Measurements from ENCODE around the gene PLPP2.

The PLPP2 gene

DNA sequence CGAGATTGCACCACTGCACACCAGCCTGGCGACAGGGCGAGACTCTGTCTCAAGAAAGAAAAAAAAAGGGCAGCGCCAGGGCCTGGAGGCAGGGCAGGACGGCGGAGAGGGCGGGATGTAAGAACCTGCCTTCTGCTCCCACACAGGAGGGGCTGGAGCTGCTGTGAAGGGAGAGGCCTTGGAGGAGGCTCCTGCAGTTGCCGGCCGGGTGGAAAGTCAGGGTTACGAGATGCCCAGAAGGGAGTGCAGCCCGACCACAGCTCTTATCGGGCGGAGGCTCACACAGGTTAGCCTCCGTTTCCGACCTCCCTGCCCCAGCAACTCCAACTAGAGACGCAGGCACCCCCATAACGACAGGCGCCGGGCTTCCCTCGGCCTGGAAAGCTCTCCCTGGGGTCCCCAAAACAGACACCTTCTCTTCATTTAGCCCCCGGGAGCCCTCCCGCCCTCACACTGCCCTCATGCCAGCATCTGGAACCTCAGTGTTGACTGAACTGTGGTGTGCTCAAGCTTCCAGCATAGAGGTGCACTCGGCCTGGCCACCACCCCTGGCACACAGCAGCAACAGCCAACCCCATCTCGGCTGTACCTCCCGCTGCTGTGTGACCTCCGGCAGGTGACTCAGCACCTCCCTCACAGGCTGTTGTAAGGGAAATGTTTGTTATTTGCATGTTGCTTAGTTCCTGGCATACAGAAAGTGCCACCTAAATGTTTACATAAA lies 1.4 kb downstream of the PLPP2 start:
- H3K4me2 ChIP-seq (ENCODE audit: low read length), result peak overlapping the region; percentile 80
- no peak overlapping the region for H3K9ac ChIP-seq (ENCODE audit: low read depth, low read length)
- peaks cover 42% of the 10 kb centered on the region for H3K27me3 ChIP-seq (ENCODE audit: control insufficient read depth, insufficient read depth, low read length)
- peaks cover 15% of the 10 kb centered on the region for H3K4me1 ChIP-seq (ENCODE audit: control insufficient read depth, insufficient read depth, low read length)
- H3K4me3 ChIP-seq (ENCODE audit: low read length), result no peak overlapping the region
- no peaks in the 10 kb centered on the region for H3K9me3 ChIP-seq (replicated peaks; ENCODE audit: low read length)
- no peaks in the 10 kb centered on the region for H3K36me3 ChIP-seq (ENCODE audit: insufficient read depth, low read length)

GRCh38 chr19:288911-289310 lies 2.3 kb downstream of the PLPP2 start:
- peaks cover 33% of the 10 kb centered on the region for H3K27me3 ChIP-seq (ENCODE audit: control insufficient read depth, insufficient read depth, low read length)
- no peak overlapping the region for H3K9ac ChIP-seq (ENCODE audit: low read depth, low read length)
- peaks cover 9% of the 10 kb centered on the region for H3K4me1 ChIP-seq (ENCODE audit: control insufficient read depth, insufficient read depth, low read length)
- no peak overlapping the region for H3K4me2 ChIP-seq (ENCODE audit: low read length)
- no peaks in the 10 kb centered on the region for H3K9me3 ChIP-seq (replicated peaks; ENCODE audit: low read length)
- no peak overlapping the region for H3K4me3 ChIP-seq (ENCODE audit: low read length)
- H3K36me3 ChIP-seq (ENCODE audit: insufficient read depth, low read length), result no peaks in the 10 kb centered on the region

DNA sequence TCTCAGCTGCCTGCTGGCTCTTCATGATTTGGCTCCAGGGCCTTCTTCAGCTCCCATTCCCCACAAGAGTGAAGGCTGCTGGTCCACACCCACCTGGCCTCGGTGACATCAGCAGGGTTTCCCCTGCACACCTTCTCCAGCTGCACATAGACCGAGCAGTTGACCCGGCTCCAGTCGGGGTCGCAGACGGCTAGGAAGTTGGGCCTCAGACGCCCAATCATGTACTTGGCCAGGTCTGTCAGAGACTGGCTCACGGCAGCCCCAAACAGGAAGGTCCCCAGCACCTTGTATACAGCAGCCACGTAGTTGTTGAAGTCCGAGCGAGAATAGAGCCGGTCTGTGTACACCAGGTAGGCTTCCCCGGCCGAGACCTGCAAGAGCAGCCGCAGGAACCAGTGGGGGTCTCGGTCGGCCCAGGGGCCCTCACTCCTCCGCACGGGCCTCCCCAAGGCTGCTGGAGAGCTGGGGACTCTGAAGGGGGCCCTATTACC lies 3.8 kb downstream of the PLPP2 start:
- H3K27me3 ChIP-seq (ENCODE audit: control insufficient read depth, insufficient read depth, low read length), result peaks cover 24% of the 10 kb centered on the region
- no peak overlapping the region for H3K4me2 ChIP-seq (ENCODE audit: low read length)
- no peak overlapping the region for H3K9ac ChIP-seq (ENCODE audit: low read depth, low read length)
- no peak overlapping the region for H3K4me3 ChIP-seq (ENCODE audit: low read length)
- H3K4me1 ChIP-seq (ENCODE audit: control insufficient read depth, insufficient read depth, low read length), result peaks cover 9% of the 10 kb centered on the region
- no peaks in the 10 kb centered on the region for H3K36me3 ChIP-seq (ENCODE audit: insufficient read depth, low read length)
- no peaks in the 10 kb centered on the region for H3K9me3 ChIP-seq (replicated peaks; ENCODE audit: low read length)

DNA sequence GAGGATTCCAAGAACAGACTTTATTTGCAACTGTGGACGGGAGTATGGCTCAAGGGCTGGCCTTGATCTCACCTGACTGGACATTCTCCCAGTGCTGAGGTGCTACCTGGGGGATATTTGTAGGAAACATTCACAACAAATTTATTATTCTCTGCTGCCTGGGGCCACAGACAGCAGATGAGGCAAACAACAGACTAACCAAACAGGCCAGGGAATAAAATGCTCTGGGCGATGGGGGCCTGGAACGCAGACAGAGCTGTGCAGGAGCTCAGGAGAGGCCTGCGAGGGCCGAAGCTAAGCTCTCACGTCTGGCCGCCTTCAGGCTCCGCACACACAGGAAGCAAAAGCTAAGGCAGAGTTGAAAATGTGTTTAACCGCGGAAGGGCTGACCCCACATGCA lies 7.8 kb downstream of the PLPP2 start:
- Histone ChIP-seq H3K4me1 (ENCODE audit: control insufficient read depth, insufficient read depth, low read length) (no peaks in the 10 kb centered on the region), H3K27me3 (ENCODE audit: control insufficient read depth, insufficient read depth, low read length) (peaks cover 10% of the 10 kb centered on the region), H3K36me3 (ENCODE audit: insufficient read depth, low read length) (no peaks in the 10 kb centered on the region), H3K4me3 (ENCODE audit: low read length) (no peak overlapping the region), H3K9ac (ENCODE audit: low read depth, low read length) (no peak overlapping the region), H3K9me3 (replicated peaks; ENCODE audit: low read length) (no peaks in the 10 kb centered on the region), H3K4me2 (ENCODE audit: low read length) (no peak overlapping the region)

GRCh38 chr19:282501-282900 lies 8.7 kb downstream of the PLPP2 start:
- no peak overlapping the region for H3K9ac ChIP-seq (ENCODE audit: low read depth, low read length)
- no peaks in the 10 kb centered on the region for H3K36me3 ChIP-seq (ENCODE audit: insufficient read depth, low read length)
- no peaks in the 10 kb centered on the region for H3K4me1 ChIP-seq (ENCODE audit: control insufficient read depth, insufficient read depth, low read length)
- no peak overlapping the region for H3K4me2 ChIP-seq (ENCODE audit: low read length)
- no peaks in the 10 kb centered on the region for H3K9me3 ChIP-seq (replicated peaks; ENCODE audit: low read length)
- H3K4me3 ChIP-seq (ENCODE audit: low read length), result no peak overlapping the region
- H3K27me3 ChIP-seq (ENCODE audit: control insufficient read depth, insufficient read depth, low read length), result peaks cover 10% of the 10 kb centered on the region

DNA sequence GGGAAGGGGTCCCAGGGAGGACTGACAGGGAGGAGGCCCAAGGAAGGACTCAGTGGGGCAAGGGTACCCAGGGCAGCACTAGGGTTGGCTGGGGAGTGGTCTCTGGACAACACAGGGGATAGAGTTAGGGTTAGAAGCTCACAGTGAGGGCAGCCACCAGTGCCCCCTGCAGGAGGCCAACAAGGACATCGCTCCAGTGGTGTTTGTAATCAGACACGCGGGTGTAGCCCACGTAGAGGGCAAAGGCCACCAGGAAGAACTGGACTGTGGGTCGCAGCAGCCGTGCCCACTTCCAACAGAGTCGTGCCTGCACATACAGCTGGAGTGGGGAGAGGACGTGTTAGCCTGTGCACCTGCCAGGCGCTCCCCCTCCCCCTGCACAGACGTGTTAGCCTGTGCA lies 9.2 kb downstream of the PLPP2 start:
- H3K36me3 ChIP-seq (ENCODE audit: insufficient read depth, low read length), result no peaks in the 10 kb centered on the region
- no peak overlapping the region for H3K4me3 ChIP-seq (ENCODE audit: low read length)
- H3K27me3 ChIP-seq (ENCODE audit: control insufficient read depth, insufficient read depth, low read length), result peaks cover 15% of the 10 kb centered on the region
- H3K4me1 ChIP-seq (ENCODE audit: control insufficient read depth, insufficient read depth, low read length), result no peaks in the 10 kb centered on the region
- no peak overlapping the region for H3K9ac ChIP-seq (ENCODE audit: low read depth, low read length)
- no peaks in the 10 kb centered on the region for H3K9me3 ChIP-seq (replicated peaks; ENCODE audit: low read length)
- H3K4me2 ChIP-seq (ENCODE audit: low read length), result no peak overlapping the region

DNA sequence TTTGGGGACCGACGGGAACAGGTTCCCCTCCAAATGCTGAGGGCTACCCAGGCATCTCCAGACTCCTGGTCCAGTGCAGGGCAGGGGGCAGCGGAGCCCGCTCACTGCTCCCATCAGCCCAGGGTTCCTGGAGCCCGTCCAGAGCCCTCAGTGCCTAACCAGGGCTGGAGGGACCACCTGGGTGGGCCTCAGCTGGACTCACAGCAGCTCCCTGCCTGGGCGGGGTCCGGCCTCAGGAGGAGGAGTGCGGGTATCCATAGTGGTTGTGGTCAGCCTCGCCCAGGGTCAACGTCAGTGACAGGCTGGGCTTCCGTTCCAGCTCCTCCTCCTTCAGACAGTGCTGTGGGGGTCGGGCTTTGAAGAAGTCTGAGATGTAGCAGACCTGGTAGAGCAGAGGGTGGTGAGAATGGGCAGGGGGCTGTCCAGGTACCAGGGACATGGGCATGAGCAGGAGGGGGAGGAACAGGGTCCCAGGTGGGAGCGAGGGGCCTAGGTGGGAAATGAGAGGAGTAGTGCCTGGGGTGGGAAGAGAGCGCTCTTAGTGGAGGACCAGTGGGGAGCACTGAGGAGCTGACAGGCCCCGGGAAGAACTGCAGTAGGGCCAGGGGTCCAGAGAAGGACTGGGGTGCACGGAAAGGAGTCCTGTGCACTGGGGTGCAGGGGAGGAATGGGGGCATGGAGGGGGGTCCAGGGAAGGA lies 9.9 kb downstream of the PLPP2 start:
- Histone ChIP-seq H3K36me3 (ENCODE audit: insufficient read depth, low read length) (no peaks in the 10 kb centered on the region), H3K4me2 (ENCODE audit: low read length) (no peak overlapping the region), H3K9ac (ENCODE audit: low read depth, low read length) (no peak overlapping the region), H3K27me3 (ENCODE audit: control insufficient read depth, insufficient read depth, low read length) (peaks cover 16% of the 10 kb centered on the region), H3K4me3 (ENCODE audit: low read length) (no peak overlapping the region), H3K4me1 (ENCODE audit: control insufficient read depth, insufficient read depth, low read length) (no peaks in the 10 kb centered on the region), H3K9me3 (replicated peaks; ENCODE audit: low read length) (no peaks in the 10 kb centered on the region)

GRCh38 chr19:280541-281009 lies 10.6 kb downstream of the PLPP2 start:
- H3K4me3 ChIP-seq (ENCODE audit: low read length), result no peak overlapping the region
- no peaks in the 10 kb centered on the region for H3K9me3 ChIP-seq (replicated peaks; ENCODE audit: low read length)
- H3K4me1 ChIP-seq (ENCODE audit: control insufficient read depth, insufficient read depth, low read length), result no peaks in the 10 kb centered on the region
- H3K36me3 ChIP-seq (ENCODE audit: insufficient read depth, low read length), result no peaks in the 10 kb centered on the region
- peaks cover 22% of the 10 kb centered on the region for H3K27me3 ChIP-seq (ENCODE audit: control insufficient read depth, insufficient read depth, low read length)
- H3K4me2 ChIP-seq (ENCODE audit: low read length), result no peak overlapping the region
- H3K9ac ChIP-seq (ENCODE audit: low read depth, low read length), result no peak overlapping the region

GRCh38 chr19:279656-280055 lies 11.5 kb downstream of the PLPP2 start:
- no peaks in the 10 kb centered on the region for H3K9me3 ChIP-seq (replicated peaks; ENCODE audit: low read length)
- H3K4me2 ChIP-seq (ENCODE audit: low read length), result no peak overlapping the region
- peaks cover 28% of the 10 kb centered on the region for H3K27me3 ChIP-seq (ENCODE audit: control insufficient read depth, insufficient read depth, low read length)
- H3K4me3 ChIP-seq (ENCODE audit: low read length), result no peak overlapping the region
- H3K36me3 ChIP-seq (ENCODE audit: insufficient read depth, low read length), result no peaks in the 10 kb centered on the region
- H3K4me1 ChIP-seq (ENCODE audit: control insufficient read depth, insufficient read depth, low read length), result no peaks in the 10 kb centered on the region
- no peak overlapping the region for H3K9ac ChIP-seq (ENCODE audit: low read depth, low read length)

DNA sequence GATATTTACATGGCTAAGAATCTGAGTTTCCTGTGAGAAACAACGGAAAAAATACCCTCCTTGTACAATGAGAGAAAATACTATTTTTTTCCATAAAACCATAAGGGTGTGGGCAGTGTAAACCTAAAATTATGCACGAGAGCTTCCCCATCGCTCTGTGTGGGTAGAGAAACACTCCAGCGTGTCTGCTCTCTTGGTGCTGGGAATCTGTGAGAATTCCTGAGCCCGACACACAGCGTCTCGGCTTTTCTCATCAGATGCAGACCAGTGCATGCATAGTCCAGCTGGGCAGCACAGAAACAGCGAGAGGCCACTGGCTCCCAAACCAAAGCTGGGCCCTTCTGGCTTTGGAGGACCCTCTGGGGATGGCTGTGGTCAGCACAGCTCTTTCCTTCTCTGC lies 12.0 kb downstream of the PLPP2 start:
- H3K27me3 ChIP-seq (ENCODE audit: control insufficient read depth, insufficient read depth, low read length), result peaks cover 28% of the 10 kb centered on the region
- no peaks in the 10 kb centered on the region for H3K36me3 ChIP-seq (ENCODE audit: insufficient read depth, low read length)
- H3K4me2 ChIP-seq (ENCODE audit: low read length), result no peak overlapping the region
- H3K9ac ChIP-seq (ENCODE audit: low read depth, low read length), result no peak overlapping the region
- H3K4me1 ChIP-seq (ENCODE audit: control insufficient read depth, insufficient read depth, low read length), result no peaks in the 10 kb centered on the region
- no peak overlapping the region for H3K4me3 ChIP-seq (ENCODE audit: low read length)
- H3K9me3 ChIP-seq (replicated peaks; ENCODE audit: low read length), result no peaks in the 10 kb centered on the region

DNA sequence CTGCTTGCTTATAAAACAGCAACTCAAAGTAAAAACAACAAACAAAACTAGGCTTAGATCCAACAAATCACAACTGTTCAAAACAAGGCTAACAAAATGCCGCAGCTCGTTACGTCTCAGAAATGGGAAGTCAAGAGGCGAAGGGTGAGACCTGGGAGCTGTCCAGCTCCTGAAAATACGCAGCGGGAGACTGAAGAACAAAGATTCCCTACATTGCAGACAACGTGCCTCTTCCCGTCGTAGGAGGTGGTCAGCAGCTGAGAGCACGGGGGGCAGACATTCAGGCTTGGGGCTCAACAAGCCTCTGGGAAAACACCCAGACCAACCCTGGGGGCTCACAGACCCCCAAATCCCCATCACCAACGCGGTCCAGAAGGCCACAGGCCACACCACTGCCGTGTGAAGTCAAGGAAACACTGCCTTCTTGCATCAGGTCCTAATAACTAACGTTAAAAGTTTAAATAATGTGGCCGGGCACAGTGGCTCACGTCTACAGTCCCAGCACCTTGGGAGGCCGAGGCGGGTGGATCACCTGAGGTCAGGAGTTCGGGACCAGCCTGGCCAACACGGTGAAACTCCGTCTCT lies 13.5 kb downstream of the PLPP2 start:
- Histone ChIP-seq H3K9me3 (replicated peaks; ENCODE audit: low read length) (no peaks in the 10 kb centered on the region), H3K9ac (ENCODE audit: low read depth, low read length) (no peak overlapping the region), H3K4me2 (ENCODE audit: low read length) (no peak overlapping the region), H3K4me1 (ENCODE audit: control insufficient read depth, insufficient read depth, low read length) (no peaks in the 10 kb centered on the region), H3K4me3 (ENCODE audit: low read length) (no peak overlapping the region), H3K27me3 (ENCODE audit: control insufficient read depth, insufficient read depth, low read length) (peaks cover 25% of the 10 kb centered on the region), H3K36me3 (ENCODE audit: insufficient read depth, low read length) (no peaks in the 10 kb centered on the region)
